Keratinocyte (primary cell): ENCODE results near the gene ZNF646.

ENCODE experiments used
- CTCF ChIP-seq, 3 experiments: IDR thresholded peaks in 1 of 3; conservative IDR thresholded peaks in 1 of 3; optimal IDR thresholded peaks in 1 of 3; 2 replicates in 2 of 3; 3 replicates in 1 of 3; pipeline versions ENCODE3 to v1.5.1; 2011; ENCODE audit warnings: low read length in 3 of 3, mild to moderate bottlenecking in 3 of 3, moderate library complexity in 2 of 3, control low read depth in 1 of 3, inconsistent platforms in 1 of 3; ENCODE audit not compliant: insufficient read depth in 2 of 3; ENCODE audit errors: extremely low read depth in 1 of 3
- EZH2 ChIP-seq: IDR thresholded peaks from one replicate; pipeline ENCODE4 v1.6.1; 2012; ENCODE audit warnings: inconsistent platforms, mild to moderate bottlenecking, low read length, moderate library complexity

GRCh38 chr16:31125844-31126243 is 51.6 kb downstream of the ZNF646 start:
- TF ChIP-seq CTCF (optimal IDR thresholded peaks at IDR 0.05 in 1 of 3, IDR thresholded peaks at IDR 0.05 in 1 of 3, conservative IDR thresholded peaks at IDR 0.05 in 1 of 3; ENCODE audit: extremely low read depth in 1 of 3, insufficient read depth in 2 of 3, low read length in 3 of 3) = no peak
- no peak for TF ChIP-seq EZH2
